K562 (cell line): ENCODE results near the gene TSSK2. TPM values are rescaled to one million over a fixed set of nuclear protein-coding genes. Genes with fewer than 3 reads are reported as not detected.

Experiments used
- AFF1 ChIP-seq, 2 experiments: fragments of 450-650 bp; IDR thresholded peaks; 2 replicates each; pipeline ENCODE4 v1.6.1; 2018; ENCODE audit warnings: mild to moderate bottlenecking in 2 of 2, low read depth in 1 of 2; ENCODE audit not compliant: partially characterized antibody in 2 of 2
- EP400 ChIP-seq: fragments of 450-650 bp; IDR thresholded peaks from 2 replicates; pipeline ENCODE4 v1.6.1; 2017; ENCODE audit warnings: antibody characterized with exemption, mild to moderate bottlenecking, moderate library complexity
- IRF9 ChIP-seq: fragments of 450-650 bp; IDR thresholded peaks from 2 replicates; pipeline ENCODE4 v1.6.1; 2016; ENCODE audit warnings: missing biosample characterization, missing genetic modification characterization
- MAX ChIP-seq: sonication (generic); formaldehyde crosslinking; IDR thresholded peaks from 2 replicates; pipeline ENCODE4 v1.9.0; 2022; ENCODE audit warnings: mild to moderate bottlenecking, missing genetic modification reagents
- PHB ChIP-seq: fragments of 250-450 bp; sonication (Bioruptor Pico); IDR thresholded peaks from 2 replicates; pipeline ENCODE4 v1.5.0; 2021
- SMAD2 ChIP-seq: fragments of 150-350 bp; IDR thresholded peaks from 2 replicates; pipeline ENCODE4 v1.6.1; 2014; ENCODE audit warnings: low read depth, mild to moderate bottlenecking, low read length
- VEZF1 ChIP-seq: fragments of 200-800 bp; sonication (Bioruptor generic); IDR thresholded peaks from 2 replicates; pipeline ENCODE4 v1.6.1; 2017; ENCODE audit warnings: missing genetic modification characterization, missing compliant biosample characterization
- ZKSCAN8 ChIP-seq: fragments of 200-800 bp; sonication (Bioruptor generic); IDR thresholded peaks from 2 replicates; pipeline ENCODE4 v1.6.1; 2016; ENCODE audit warnings: missing genetic modification characterization, missing compliant biosample characterization
- ZNF639 ChIP-seq, 2 experiments: fragments of 200-800 bp in 1 of 2; sonication (Bioruptor generic) in 1 of 2; sonication (generic) in 1 of 2; formaldehyde crosslinking in 1 of 2; IDR thresholded peaks in 1 of 2; conservative IDR thresholded peaks in 1 of 2; 2 replicates each; pipeline versions ENCODE4 v1.5.0 to v1.6.1; 2016 to 2020; ENCODE audit warnings: missing compliant biosample characterization in 1 of 2, missing genetic modification characterization in 1 of 2, missing genetic modification reagents in 1 of 2
- polyA plus RNA-seq, 8 experiments: library from polyadenylated mRNA; depleted of rRNA in 4 of 8; stranded (reverse) in 5 of 8; unstranded in 3 of 8; fragments of >200 nt; fragmentation: Nextera tagmentation in 2 of 8; fragmentation: Illumina TruSeq in 1 of 8; extraction: Ambion mirVana in 2 of 8; extraction: Trizol in 1 of 8; gene quantifications; 2 replicates each; pipeline versions ENCODE4 v1.2.1 to v1.2.3, GENCODE V29; 2011 to 2014; ENCODE audit warnings: inconsistent platforms in 1 of 8, missing spikeins in 1 of 8
- total RNA-seq, 7 experiments: library from RNA; depleted of rRNA in 6 of 7; stranded (reverse); fragments of >200 nt in 6 of 7; fragmentation: Illumina TruSeq in 2 of 7; extraction: Trizol in 2 of 7; gene quantifications; 2 replicates each; pipeline versions ENCODE4 v1.2.1 to v1.2.3, GENCODE V29; 2011 to 2021; ENCODE audit warnings: low replicate concordance in 1 of 7
- TF ChIP-seq, protein P1 (sequence below): sonication (generic); formaldehyde crosslinking; IDR thresholded peaks from 2 replicates; pipeline ENCODE4 v1.4.0; 2020; ENCODE audit warnings: mild to moderate bottlenecking, missing genetic modification reagents

The TSSK2 gene
- total and polyA plus RNA-seq, 9 of the 15 experiments (the other 6 are each of a cell fraction or from before 2014, with no cell fraction given): 0.04 TPM; not detected in 8

- TF ChIP-seq, protein P1, sequence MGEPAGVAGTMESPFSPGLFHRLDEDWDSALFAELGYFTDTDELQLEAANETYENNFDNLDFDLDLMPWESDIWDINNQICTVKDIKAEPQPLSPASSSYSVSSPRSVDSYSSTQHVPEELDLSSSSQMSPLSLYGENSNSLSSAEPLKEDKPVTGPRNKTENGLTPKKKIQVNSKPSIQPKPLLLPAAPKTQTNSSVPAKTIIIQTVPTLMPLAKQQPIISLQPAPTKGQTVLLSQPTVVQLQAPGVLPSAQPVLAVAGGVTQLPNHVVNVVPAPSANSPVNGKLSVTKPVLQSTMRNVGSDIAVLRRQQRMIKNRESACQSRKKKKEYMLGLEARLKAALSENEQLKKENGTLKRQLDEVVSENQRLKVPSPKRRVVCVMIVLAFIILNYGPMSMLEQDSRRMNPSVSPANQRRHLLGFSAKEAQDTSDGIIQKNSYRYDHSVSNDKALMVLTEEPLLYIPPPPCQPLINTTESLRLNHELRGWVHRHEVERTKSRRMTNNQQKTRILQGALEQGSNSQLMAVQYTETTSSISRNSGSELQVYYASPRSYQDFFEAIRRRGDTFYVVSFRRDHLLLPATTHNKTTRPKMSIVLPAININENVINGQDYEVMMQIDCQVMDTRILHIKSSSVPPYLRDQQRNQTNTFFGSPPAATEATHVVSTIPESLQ (CRISPR knock-in tag): no peak
- TF ChIP-seq MAX (CRISPR knock-in tag) (peak; percentile 52; the same call in 1 of the 2 replicates), IRF9 (tag) (no peak), VEZF1 (CRISPR knock-in tag) (no peak), AFF1 (IDR thresholded peaks at IDR 0.05; ENCODE audit: low read depth in 1 of 2, partially characterized antibody in 2 of 2) (no peak), SMAD2 (no peak), ZNF639 (CRISPR knock-in tag; conservative IDR thresholded peaks at IDR 0.05 in 1 of 2, IDR thresholded peaks at IDR 0.05 in 1 of 2) (0 out of 4 replicates have a peak, but pooled peaks of 1 of the 2 experiments have one; percentile 1), EP400 (no peak), PHB (no peak), ZKSCAN8 (no peak)
These were observed 44.2 kb upstream of the TSSK2 start (continued) for GRCh38 chr22:19086896-19087295.
